Measurements from ENCODE around the gene NTMT1. TPM values are rescaled to one million over a fixed set of nuclear protein-coding genes. Genes with fewer than 3 reads are reported as not detected.

Gene NTMT1
- total and polyA plus RNA-seq, 9 of the 15 experiments (the other 6 are each of a cell fraction or from before 2014, with no cell fraction given): 42.1 to 116 (median 74.7) TPM

GRCh38 chr9:129649726-129650679, 24.0 kb downstream of the NTMT1 start:
- intact Hi-C loops (cut with micrococcal nuclease): loop anchor here (10.0 kb wide), 1 partner anchor 235 kb away; no protein-coding TSS in a partner anchor
- no peak overlapping the region for H3K4me2 ChIP-seq (ENCODE audit: insufficient read depth, low read length)
- no peaks in the 10 kb centered on the region for H3K9me1 ChIP-seq (ENCODE audit: control insufficient read depth, insufficient read depth, low read length)
- TF ChIP-seq ZNF766 (CRISPR knock-in tag; conservative IDR thresholded peaks at IDR 0.05): no peak
- TF ChIP-seq, protein P1, sequence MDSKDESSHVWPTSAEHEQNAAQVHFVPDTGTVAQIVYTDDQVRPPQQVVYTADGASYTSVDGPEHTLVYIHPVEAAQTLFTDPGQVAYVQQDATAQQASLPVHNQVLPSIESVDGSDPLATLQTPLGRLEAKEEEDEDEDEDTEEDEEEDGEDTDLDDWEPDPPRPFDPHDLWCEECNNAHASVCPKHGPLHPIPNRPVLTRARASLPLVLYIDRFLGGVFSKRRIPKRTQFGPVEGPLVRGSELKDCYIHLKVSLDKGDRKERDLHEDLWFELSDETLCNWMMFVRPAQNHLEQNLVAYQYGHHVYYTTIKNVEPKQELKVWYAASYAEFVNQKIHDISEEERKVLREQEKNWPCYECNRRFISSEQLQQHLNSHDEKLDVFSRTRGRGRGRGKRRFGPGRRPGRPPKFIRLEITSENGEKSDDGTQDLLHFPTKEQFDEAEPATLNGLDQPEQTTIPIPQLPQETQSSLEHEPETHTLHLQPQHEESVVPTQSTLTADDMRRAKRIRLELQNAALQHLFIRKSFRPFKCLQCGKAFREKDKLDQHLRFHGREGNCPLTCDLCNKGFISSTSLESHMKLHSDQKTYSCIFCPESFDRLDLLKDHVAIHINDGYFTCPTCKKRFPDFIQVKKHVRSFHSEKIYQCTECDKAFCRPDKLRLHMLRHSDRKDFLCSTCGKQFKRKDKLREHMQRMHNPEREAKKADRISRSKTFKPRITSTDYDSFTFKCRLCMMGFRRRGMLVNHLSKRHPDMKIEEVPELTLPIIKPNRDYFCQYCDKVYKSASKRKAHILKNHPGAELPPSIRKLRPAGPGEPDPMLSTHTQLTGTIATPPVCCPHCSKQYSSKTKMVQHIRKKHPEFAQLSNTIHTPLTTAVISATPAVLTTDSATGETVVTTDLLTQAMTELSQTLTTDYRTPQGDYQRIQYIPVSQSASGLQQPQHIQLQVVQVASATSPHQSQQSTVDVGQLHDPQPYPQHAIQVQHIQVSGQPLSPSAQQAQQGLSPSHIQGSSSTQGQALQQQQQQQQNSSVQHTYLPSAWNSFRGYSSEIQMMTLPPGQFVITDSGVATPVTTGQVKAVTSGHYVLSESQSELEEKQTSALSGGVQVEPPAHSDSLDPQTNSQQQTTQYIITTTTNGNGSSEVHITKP (IDR thresholded peaks at IDR 0.05; ENCODE audit: partially characterized antibody): peak; percentile 58
- H4K20me1 ChIP-seq (replicated peaks; ENCODE audit: control insufficient read depth, insufficient read depth, low read length): no peaks in the 10 kb centered on the region
- H3K4me3 ChIP-seq: no peak overlapping the region
- peak overlapping the region in 1 of 2 experiments; percentile 15; a peak in 1 of 4 replicates for H3K9ac ChIP-seq (ENCODE audit: insufficient read depth in 1 of 2, low read depth in 2 of 2, low read length in 2 of 2)
- H2AFZ ChIP-seq (ENCODE audit: low read depth, low read length): no peak overlapping the region
- POLR2A ChIA-PET: no interaction called here
- FAIRE-seq (no peak), ATAC-seq (no peak), DNase-seq (ENCODE audit: extremely low read depth in 1 of 4, low spot score in 3 of 4) (no peak)
- WGBS (ENCODE audit: insufficient coverage, low coverage, missing lambda C conversion rate): 21% methylated on average over 14 of the region's 20 CpGs
- no peaks in the 10 kb centered on the region for H3K36me3 ChIP-seq (ENCODE audit: control insufficient read depth, insufficient read depth, low read length)
- in situ Hi-C loops (cut with MboI): loop anchor here (25.0 kb wide), 1 partner anchor 687 kb away; no protein-coding TSS in a partner anchor
- no peaks in the 10 kb centered on the region for H3K79me2 ChIP-seq (ENCODE audit: control insufficient read depth, insufficient read depth, low read length)
- H3K4me1 ChIP-seq (replicated peaks in 1 of 2; ENCODE audit: control insufficient read depth in 2 of 2, insufficient read depth in 2 of 2, low read length in 2 of 2): peaks cover 0 to 27% of the 10 kb centered on the region in 2 experiments; a peak in 3 of 5 replicates
- CTCF ChIA-PET (ENCODE audit: low intra/inter-chr PET ratio): no interaction called here
- no peaks in the 10 kb centered on the region for H3K9me3 ChIP-seq (replicated peaks; ENCODE audit: control insufficient read depth, insufficient read depth, low read depth, low read length)
- no peak overlapping the region for H3K27ac ChIP-seq (ENCODE audit: extremely low read depth, low read depth, low read length)
- peaks cover 8 to 24% of the 10 kb centered on the region in 2 experiments; a peak in 4 of 5 replicates for H3K27me3 ChIP-seq (ENCODE audit: control insufficient read depth in 2 of 2, insufficient read depth in 2 of 2, low read length in 2 of 2)
- BruUV-seq (replicated peaks): no TSS peak

Data from K562 (cell line).